HUES6 (cell line): ENCODE data around the gene MAP3K6.
A peak's percentile ranks its signal among the peaks of the same experiment; 100 is the strongest.

ENCODE experiments used
- H3K27ac ChIP-seq: 2 replicates; pipeline ENCODE4 v1.7.0; 2013; ENCODE audit warnings: low read depth, mild to moderate bottlenecking, low read length, inconsistent platforms
- H3K27me3 ChIP-seq: 2 replicates; pipeline ENCODE4 v1.6.1; 2013; ENCODE audit warnings: low read length; ENCODE audit not compliant: control insufficient read depth, insufficient read depth
- H3K36me3 ChIP-seq: 2 replicates; pipeline ENCODE4 v1.6.1; 2013; ENCODE audit warnings: low read length; ENCODE audit not compliant: control insufficient read depth, insufficient read depth
- H3K4me1 ChIP-seq: 2 replicates; pipeline ENCODE4 v1.6.1; 2013; ENCODE audit warnings: low read length; ENCODE audit not compliant: control insufficient read depth, insufficient read depth
- H3K4me3 ChIP-seq: 2 replicates; pipeline ENCODE4 v1.5.1; 2013; ENCODE audit warnings: low read depth, low read length
- H3K9ac ChIP-seq: one replicate; pipeline ENCODE4 v1.6.1; 2013; ENCODE audit warnings: mild to moderate bottlenecking, low read length
- H3K9me3 ChIP-seq: 2 replicates; pipeline ENCODE4 v1.6.1; 2013; ENCODE audit warnings: low read depth, low read length; ENCODE audit not compliant: control insufficient read depth, insufficient read depth

The MAP3K6 gene

DNA sequence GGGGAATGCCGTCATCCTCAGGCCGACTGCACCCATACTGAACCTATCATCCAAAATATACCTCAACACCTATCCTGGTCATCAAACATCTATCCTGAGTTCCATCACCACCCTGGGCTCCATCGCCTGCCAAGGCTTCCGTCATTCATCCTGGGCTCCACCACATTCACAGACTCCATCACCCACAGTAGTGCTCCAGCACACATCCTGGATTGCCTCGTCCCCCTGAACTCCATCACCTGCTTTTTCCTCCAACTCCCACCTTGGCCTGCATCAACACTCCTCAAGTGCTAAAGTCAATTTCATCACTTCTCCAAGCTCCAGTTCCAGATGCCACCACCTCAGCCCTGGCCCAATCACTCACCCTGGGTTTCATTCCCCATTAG, 7.8 kb downstream of the MAP3K6 start:
- peaks cover 21% of the 10 kb centered on the region for H3K4me1 ChIP-seq
- H3K27me3 ChIP-seq, result peaks cover 50% of the 10 kb centered on the region
- H3K9me3 ChIP-seq, result no peaks in the 10 kb centered on the region
- no peak overlapping the region for H3K9ac ChIP-seq
- no peak overlapping the region for H3K4me3 ChIP-seq
- no peak overlapping the region for H3K27ac ChIP-seq
- peaks cover 5% of the 10 kb centered on the region; the same call in 1 of the 2 replicates for H3K36me3 ChIP-seq

GRCh38 chr1:27358038-27358927, 8.5 kb downstream of the MAP3K6 start:
- no peak overlapping the region for H3K9ac ChIP-seq
- peaks cover 5% of the 10 kb centered on the region; the same call in 1 of the 2 replicates for H3K36me3 ChIP-seq
- peaks cover 50% of the 10 kb centered on the region for H3K27me3 ChIP-seq
- no peak overlapping the region for H3K4me3 ChIP-seq
- H3K27ac ChIP-seq, result no peak overlapping the region
- H3K4me1 ChIP-seq, result peaks cover 21% of the 10 kb centered on the region
- H3K9me3 ChIP-seq, result no peaks in the 10 kb centered on the region

DNA sequence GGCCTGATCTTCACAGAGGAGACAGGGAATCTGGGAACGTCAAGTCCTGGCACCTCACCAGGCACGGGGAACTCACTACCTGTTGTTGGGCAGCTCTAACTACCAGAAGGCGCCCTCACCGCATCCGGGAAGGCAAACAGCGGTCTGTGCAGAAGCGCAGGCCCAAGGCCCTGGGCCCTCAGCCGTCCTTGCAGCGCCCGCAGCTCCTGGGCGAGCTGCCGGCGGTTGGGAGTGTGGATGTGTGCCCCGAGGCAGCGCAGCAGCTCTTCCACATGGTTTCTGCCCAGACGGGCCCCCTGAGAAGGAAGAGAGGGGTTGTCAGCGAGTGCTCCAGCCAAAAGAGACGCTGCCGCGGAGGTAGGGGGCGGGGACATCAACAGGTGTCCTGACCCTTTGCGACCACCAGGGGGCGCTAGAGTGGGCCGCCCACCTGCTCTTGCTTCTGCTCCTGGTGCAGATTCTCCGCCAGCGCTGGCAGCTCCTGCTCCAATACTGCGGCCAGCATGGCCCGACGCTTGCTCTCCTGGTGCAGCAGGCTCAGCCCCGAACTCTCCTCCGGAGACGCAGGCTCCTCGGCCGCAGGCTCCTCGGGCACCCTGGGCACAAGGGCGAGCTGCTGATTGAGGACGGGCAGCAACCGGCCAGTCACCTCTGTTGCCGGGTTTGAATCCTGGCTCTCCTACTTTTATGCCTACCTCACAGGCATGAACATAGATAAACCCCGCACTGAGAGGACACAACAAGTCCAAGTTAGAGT, 9.3 kb downstream of the MAP3K6 start:
- Histone ChIP-seq H3K4me3 (peak overlapping the region; percentile 31), H3K27ac (no peak overlapping the region), H3K4me1 (peaks cover 21% of the 10 kb centered on the region), H3K36me3 (peaks cover 5% of the 10 kb centered on the region; the same call in 1 of the 2 replicates), H3K9me3 (no peaks in the 10 kb centered on the region), H3K9ac (no peak overlapping the region), H3K27me3 (peaks cover 49% of the 10 kb centered on the region)

DNA sequence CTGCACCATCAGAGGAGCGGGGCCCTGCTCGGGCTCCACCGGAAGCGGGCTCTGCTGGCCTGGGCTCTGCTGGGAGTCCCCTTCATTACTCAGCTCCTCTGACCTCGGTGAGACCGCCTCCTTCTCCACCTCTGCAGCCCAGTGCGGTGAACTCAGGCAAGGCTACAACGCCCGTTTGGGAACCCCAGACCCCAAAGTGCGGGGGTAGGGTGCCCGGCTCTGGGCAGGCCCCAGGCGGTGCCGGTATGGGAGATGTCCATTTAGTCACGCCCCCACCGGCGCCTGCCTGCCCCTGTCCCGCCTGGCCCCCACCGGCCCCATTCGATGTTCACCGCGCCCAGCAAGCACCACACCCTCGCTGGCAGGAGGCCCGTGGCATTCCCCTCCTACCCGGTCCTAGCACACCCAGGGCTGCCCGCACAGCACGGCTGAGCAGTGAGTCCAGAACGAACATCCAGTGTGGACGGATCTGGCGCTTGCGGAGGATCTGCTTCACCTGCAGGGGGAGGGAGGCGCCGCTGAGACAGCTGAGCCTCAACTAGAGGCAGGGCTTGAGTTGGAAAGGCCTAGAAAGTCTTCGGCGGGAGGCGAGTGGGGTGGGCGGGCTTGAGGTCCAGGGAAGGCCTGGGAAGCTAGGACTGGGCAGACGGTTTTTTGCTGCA, 10.0 kb downstream of the MAP3K6 start:
- H3K4me1 ChIP-seq, result peaks cover 23% of the 10 kb centered on the region
- no peak overlapping the region for H3K27ac ChIP-seq
- no peak overlapping the region for H3K9ac ChIP-seq
- H3K9me3 ChIP-seq, result no peaks in the 10 kb centered on the region
- no peak overlapping the region for H3K4me3 ChIP-seq
- H3K27me3 ChIP-seq, result peaks cover 42% of the 10 kb centered on the region
- H3K36me3 ChIP-seq, result peaks cover 5% of the 10 kb centered on the region; the same call in 1 of the 2 replicates

- H3K27ac ChIP-seq, result no peak overlapping the region
- peaks cover 37% of the 10 kb centered on the region for H3K27me3 ChIP-seq
- no peaks in the 10 kb centered on the region for H3K9me3 ChIP-seq
- peaks cover 24% of the 10 kb centered on the region for H3K4me1 ChIP-seq
- H3K36me3 ChIP-seq, result peaks cover 5% of the 10 kb centered on the region; the same call in 1 of the 2 replicates
- no peak overlapping the region for H3K9ac ChIP-seq
- H3K4me3 ChIP-seq, result no peak overlapping the region
Observed at GRCh38 chr1:27356277-27356618, 10.5 kb downstream of the MAP3K6 start.

GRCh38 chr1:27355683-27356082, 11.1 kb downstream of the MAP3K6 start:
- H3K9ac ChIP-seq, result no peak overlapping the region
- peaks cover 21% of the 10 kb centered on the region for H3K4me1 ChIP-seq

DNA sequence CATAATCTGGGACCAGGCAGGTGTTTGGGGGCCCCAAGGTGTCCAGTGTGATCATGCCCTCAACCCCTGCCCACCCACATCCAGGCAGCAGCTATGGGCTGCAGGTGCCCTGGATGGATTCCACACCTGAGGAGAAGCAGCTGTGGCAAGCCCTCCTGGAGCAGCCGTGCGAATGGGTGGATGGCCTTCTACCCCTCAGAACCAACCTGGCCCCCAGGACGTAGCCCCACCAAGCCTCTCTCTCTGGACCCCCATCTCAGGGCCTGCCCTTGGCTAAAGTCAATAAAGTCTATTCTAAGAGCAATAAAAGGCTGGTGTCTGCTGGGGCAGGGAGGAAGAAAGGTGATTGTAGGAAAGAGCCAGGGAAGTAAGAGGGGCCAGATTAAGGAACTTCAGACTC, 13.1 kb downstream of the MAP3K6 start:
- Histone ChIP-seq H3K27me3 (peaks cover 20% of the 10 kb centered on the region), H3K4me1 (peaks cover 27% of the 10 kb centered on the region), H3K4me3 (no peak overlapping the region), H3K9me3 (no peaks in the 10 kb centered on the region), H3K27ac (no peak overlapping the region), H3K9ac (no peak overlapping the region), H3K36me3 (peaks cover 5% of the 10 kb centered on the region; the same call in 1 of the 2 replicates)

More at GRCh38 chr1:27355683-27356082, 11.1 kb downstream of the MAP3K6 start:
- Histone ChIP-seq H3K4me3 (no peak overlapping the region), H3K36me3 (peaks cover 5% of the 10 kb centered on the region; the same call in 1 of the 2 replicates), H3K27me3 (peaks cover 33% of the 10 kb centered on the region), H3K9me3 (no peaks in the 10 kb centered on the region), H3K27ac (no peak overlapping the region)

- H3K4me1 ChIP-seq, result peaks cover 28% of the 10 kb centered on the region
- H3K36me3 ChIP-seq, result peaks cover 5% of the 10 kb centered on the region; the same call in 1 of the 2 replicates
- H3K9me3 ChIP-seq, result no peaks in the 10 kb centered on the region
- H3K27me3 ChIP-seq, result peaks cover 16% of the 10 kb centered on the region
- no peak overlapping the region for H3K27ac ChIP-seq
- no peak overlapping the region for H3K9ac ChIP-seq
- no peak overlapping the region for H3K4me3 ChIP-seq
Observed at GRCh38 chr1:27353166-27353565, 13.6 kb downstream of the MAP3K6 start.

DNA sequence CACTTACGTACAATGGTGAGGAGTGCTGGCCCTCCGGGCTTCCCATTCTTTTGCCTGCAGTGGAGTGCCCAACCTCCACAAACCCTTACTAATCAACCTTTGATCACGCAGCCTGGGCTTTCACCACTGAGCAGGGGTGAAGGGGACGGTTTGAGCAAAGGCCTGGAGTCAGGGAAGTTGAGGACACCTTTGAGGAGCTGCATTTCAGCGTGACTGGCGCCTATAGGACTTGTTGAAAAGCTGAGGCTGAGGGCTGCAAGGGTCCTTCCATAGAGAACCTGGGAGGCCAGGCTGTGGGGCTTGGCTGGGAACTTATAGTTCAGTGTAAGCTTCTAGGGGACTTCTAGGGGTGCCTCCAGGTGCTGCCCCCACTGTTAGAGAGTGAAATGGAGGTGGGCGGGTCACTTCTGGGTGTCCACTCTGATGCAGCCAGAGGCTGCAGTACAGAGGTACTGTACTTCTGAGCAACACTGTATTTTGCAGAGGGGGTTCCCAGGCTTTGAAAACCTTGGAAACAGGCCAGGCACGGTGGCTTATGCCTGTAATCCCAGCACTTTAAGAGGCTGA, 15.1 kb downstream of the MAP3K6 start:
- Histone ChIP-seq H3K9ac (peak overlapping the region; percentile 3), H3K36me3 (peaks cover 5% of the 10 kb centered on the region; the same call in 1 of the 2 replicates), H3K4me3 (peak overlapping the region; percentile 58), H3K9me3 (no peaks in the 10 kb centered on the region), H3K4me1 (peaks cover 28% of the 10 kb centered on the region), H3K27ac (no peak overlapping the region), H3K27me3 (peaks cover 9% of the 10 kb centered on the region)

GRCh38 chr1:27350663-27351540, 15.9 kb downstream of the MAP3K6 start:
- H3K4me3 ChIP-seq, result peak overlapping the region; percentile 58
- H3K27ac ChIP-seq, result no peak overlapping the region
- peaks cover 9% of the 10 kb centered on the region for H3K27me3 ChIP-seq
- H3K9ac ChIP-seq, result peak overlapping the region; percentile 29
- peaks cover 9% of the 10 kb centered on the region for H3K36me3 ChIP-seq
- peaks cover 28% of the 10 kb centered on the region for H3K4me1 ChIP-seq
- no peaks in the 10 kb centered on the region for H3K9me3 ChIP-seq
